ENCODE measurements around the gene STAC.
"Not testable (repeated sequence)": the region's sequence is repeated elsewhere in the genome, so short reads cannot be mapped to it uniquely, and the experiment has no call there.

The STAC gene

DNA sequence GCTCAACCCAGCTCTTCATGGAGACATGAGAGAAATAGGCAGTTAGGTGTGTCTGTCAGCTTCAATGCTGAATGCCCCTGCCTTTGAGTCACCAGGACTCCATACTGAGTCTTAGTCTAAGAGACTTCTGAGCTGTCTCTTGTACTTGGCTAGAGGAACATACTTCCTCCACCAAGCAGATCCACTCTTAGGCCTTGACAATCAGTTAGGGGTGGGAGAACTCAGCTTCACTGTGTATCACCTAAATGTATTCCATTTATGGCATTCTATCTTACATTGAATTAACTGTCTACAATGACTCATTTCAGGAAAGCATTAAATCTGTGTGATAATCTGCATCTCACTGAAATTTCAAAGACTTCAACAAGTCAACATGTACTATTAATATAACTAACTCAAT, 66.0 kb downstream of the STAC start:
- DNase-seq (ENCODE audit: low read depth in 2 of 2): peak in 1 of 2 donors; percentile 33
- TF ChIP-seq, protein P1, sequence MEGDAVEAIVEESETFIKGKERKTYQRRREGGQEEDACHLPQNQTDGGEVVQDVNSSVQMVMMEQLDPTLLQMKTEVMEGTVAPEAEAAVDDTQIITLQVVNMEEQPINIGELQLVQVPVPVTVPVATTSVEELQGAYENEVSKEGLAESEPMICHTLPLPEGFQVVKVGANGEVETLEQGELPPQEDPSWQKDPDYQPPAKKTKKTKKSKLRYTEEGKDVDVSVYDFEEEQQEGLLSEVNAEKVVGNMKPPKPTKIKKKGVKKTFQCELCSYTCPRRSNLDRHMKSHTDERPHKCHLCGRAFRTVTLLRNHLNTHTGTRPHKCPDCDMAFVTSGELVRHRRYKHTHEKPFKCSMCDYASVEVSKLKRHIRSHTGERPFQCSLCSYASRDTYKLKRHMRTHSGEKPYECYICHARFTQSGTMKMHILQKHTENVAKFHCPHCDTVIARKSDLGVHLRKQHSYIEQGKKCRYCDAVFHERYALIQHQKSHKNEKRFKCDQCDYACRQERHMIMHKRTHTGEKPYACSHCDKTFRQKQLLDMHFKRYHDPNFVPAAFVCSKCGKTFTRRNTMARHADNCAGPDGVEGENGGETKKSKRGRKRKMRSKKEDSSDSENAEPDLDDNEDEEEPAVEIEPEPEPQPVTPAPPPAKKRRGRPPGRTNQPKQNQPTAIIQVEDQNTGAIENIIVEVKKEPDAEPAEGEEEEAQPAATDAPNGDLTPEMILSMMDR (IDR thresholded peaks at IDR 0.05; ENCODE audit: low read depth, low read length): no peak
- H3K4me3 ChIP-seq (replicated peaks in 1 of 2; ENCODE audit: low read depth in 2 of 2, low read length in 2 of 2): no peak overlapping the region

DNA sequence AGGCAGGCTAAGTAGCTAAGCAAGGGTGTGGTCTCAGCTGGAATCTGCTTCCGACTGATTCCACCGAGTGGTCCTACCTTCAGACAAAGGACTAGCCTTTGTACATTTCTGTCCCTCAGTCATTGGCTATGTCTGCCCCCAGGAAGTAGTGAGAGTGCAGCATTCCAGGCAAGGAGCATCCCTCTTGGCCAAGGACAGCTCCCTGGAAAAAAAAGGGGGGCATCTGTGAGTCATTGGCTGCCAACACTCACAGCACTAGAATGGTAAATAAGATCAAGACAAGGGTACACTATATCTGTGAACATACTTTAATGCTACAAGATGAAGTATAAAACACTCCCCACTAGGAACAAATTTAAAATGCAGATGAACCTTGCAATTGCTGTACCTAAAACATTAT, 66.8 kb downstream of the STAC start:
- TF ChIP-seq, protein P1 (IDR thresholded peaks at IDR 0.05; ENCODE audit: low read depth, low read length): no peak
- no peak overlapping the region for H3K4me3 ChIP-seq (replicated peaks in 1 of 2; ENCODE audit: low read depth in 2 of 2, low read length in 2 of 2)
- no peak for DNase-seq (ENCODE audit: low read depth in 2 of 2)

DNA sequence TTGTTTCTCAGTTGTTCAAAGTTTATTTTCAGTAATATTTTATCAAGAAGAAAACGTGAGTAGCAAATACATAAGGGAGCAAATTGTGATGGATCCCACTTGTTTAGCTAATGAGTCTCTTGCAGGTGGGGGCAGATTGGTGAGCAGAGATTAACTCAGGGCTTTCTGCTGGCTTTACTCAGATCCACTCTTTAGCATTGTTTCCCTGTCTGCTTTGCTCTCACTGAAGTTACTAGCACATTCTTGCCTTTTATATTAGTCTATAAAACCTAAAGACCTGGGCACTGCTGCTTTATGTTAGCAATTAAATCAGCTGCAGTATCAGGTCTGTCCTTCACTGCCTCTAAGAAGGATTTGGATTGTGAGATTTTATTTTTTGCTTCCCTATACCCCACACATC, 71.5 kb downstream of the STAC start:
- no peak for DNase-seq (ENCODE audit: low read depth in 2 of 2)
- H3K4me3 ChIP-seq (replicated peaks in 1 of 2; ENCODE audit: low read depth in 2 of 2, low read length in 2 of 2): no peak overlapping the region
- TF ChIP-seq, protein P1 (IDR thresholded peaks at IDR 0.05; ENCODE audit: low read depth, low read length): no peak

DNA sequence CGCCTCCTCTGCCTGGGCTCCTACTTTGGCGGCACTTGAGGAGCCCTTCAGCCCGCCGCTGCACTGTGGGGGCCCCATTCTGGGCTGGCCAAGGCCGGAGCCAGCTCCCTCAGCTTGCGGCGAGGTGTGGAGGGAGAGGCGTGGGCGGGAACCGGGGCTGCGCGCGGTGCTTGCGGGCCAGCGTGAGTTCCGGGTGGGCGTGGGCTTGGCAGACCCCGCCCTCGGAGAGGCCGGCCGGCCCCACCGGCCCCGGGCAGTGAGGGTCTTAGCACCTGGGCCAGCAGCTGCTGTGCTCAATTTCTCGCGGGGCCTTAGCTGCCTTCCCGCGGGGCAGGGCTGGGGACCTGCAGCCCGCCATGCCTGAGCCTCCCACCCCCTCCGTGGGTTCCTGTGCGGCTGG, 72.9 kb downstream of the STAC start:
- DNase-seq (ENCODE audit: low read depth in 2 of 2); H3K4me3 ChIP-seq (replicated peaks in 1 of 2; ENCODE audit: low read depth in 2 of 2, low read length in 2 of 2): not testable (repeated sequence)

DNA sequence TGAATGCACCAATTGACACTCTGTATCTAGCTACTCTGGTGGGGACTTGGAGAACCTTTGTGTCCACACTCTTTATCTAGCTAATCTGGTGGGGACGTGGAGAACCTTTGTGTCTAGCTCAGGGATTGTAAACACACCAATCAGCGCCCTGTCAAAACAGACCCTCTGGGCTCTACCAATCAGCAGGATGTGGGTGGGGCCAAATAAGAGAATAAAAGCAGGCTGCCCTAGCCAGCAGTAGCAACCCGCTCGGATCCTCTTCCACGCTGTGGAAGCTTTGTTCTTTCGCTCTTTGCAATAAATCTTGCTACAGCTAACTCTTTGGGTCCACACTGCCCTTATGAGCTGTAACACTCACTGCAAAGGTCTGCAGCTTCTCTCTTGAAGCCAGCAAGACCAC, 73.6 kb downstream of the STAC start:
- DNase-seq (ENCODE audit: low read depth in 2 of 2); H3K4me3 ChIP-seq (replicated peaks in 1 of 2; ENCODE audit: low read depth in 2 of 2, low read length in 2 of 2): not testable (repeated sequence)

DNA sequence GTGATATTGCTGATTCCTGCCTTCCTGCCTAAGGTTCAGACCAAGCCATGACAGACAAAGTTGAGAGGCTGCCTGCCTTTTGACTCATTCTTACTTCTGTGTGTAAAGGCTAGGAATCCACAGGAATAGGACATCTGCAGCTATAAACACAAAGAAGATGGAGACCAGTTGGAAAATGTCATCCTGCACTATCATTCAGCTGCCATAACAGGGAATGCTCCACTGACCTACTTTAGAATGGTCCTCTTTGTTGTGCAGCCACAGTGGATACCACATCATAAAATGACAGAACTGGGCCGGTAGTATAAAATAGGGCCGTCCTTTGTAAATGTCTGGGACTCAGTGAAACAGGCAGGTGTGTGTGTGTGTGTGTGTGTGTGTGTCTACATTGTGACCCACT, 75.1 kb downstream of the STAC start:
- TF ChIP-seq, protein P1 (IDR thresholded peaks at IDR 0.05; ENCODE audit: low read depth, low read length): no peak
- H3K4me3 ChIP-seq (replicated peaks in 1 of 2; ENCODE audit: low read depth in 2 of 2, low read length in 2 of 2): no peak overlapping the region

DNA sequence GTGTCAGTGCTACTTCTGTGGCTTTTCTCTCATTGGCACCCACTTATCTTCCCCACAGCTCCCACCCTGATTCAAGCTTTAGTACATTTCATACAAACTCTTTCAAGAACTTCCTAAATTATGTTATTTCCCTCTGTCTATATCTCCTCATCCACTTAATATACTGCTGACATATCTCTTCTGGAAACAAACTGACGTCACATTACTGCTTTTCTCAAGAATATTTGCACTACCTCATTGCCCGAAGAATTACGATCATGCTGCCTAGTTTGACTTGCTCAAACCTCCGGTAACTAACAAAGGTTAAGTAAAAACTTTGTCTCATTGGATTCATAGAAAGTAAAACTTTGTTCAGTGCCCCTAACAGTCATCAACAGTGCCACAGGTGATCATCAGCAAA, 76.5 kb downstream of the STAC start:
- no peak overlapping the region for H3K4me3 ChIP-seq (replicated peaks in 1 of 2; ENCODE audit: low read depth in 2 of 2, low read length in 2 of 2)
- DNase-seq (ENCODE audit: low read depth in 2 of 2): no peak
- TF ChIP-seq, protein P1 (IDR thresholded peaks at IDR 0.05; ENCODE audit: low read depth, low read length): no peak

More for the DNA sequence above, 75.1 kb downstream of the STAC start:
- no peak for DNase-seq (ENCODE audit: low read depth in 2 of 2)

DNA sequence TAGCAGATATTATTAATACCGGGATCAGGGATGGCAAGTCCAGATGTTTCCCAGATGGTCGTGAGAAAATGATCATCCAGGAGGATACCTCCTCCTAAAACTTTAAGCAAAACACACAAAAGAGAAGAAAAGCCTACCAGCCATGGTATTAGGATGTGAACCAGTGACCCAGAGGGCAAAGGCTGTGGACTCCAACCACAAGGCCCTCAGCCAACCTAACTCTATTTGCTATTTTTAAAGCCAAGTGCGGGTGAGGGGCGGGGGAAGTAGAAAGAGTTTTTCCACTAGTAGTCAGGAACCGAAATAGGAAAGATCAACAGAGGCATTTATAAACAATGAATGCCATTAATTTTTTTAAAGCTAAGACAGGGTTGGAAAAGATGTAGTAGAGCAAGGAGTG, 77.4 kb downstream of the STAC start:
- DNase-seq (ENCODE audit: low read depth in 2 of 2): no peak
- TF ChIP-seq, protein P1 (IDR thresholded peaks at IDR 0.05; ENCODE audit: low read depth, low read length): no peak
- no peak overlapping the region for H3K4me3 ChIP-seq (replicated peaks in 1 of 2; ENCODE audit: low read depth in 2 of 2, low read length in 2 of 2)

All from cardiac fibroblast (primary cell).